Stimulated activated CD4-positive, alpha-beta T cell treated with anti-CD3 and anti-CD28 coated beads, Interleukin-15, amount 100 ng/mL, for 1 hour (primary cell): Measurements from ENCODE around the gene IFNA14.
"Not testable (repeated sequence)": the region's sequence is repeated elsewhere in the genome, so short reads cannot be mapped to it uniquely, and the experiment has no call there.

ENCODE experiments used
- DNase-seq, 2 donors: peaks; one replicate each; pipeline ENCODE4 v3.0.0-alpha.2; 2020; ENCODE audit warnings: low read depth in 1 of 2, low spot score in 1 of 2

IFNA14 gene

GRCh38 chr9:21217211-21217610 is 22.6 kb downstream of the IFNA14 start, which contains the start of gene IFNA16:
TSS of gene IFNA16 (minus strand) at chr9:21217311. CDS start at chr9:21217305, 6 bp downstream.
- DNase-seq, result not testable (repeated sequence)

- not testable (repeated sequence) for DNase-seq
Observed at GRCh38 chr9:21213411-21214326, 26.1 kb downstream of the IFNA14 start.

- DNase-seq, result not testable (repeated sequence)
Observed at GRCh38 chr9:21212160-21212559, 27.6 kb downstream of the IFNA14 start.

GRCh38 chr9:21210782-21211181 is 29.0 kb downstream of the IFNA14 start:
- DNase-seq, result not testable (repeated sequence)

- DNase-seq, result no peak
Observed at GRCh38 chr9:21210311-21210710, 29.5 kb downstream of the IFNA14 start.

- DNase-seq, result not testable (repeated sequence)
Observed at GRCh38 chr9:21207043-21207442, 32.8 kb downstream of the IFNA14 start, which contains the start of gene IFNA10. TSS of gene IFNA10 (minus strand) at chr9:21207143. CDS start at chr9:21207097, 46 bp downstream.

- no peak for DNase-seq
Observed at GRCh38 chr9:21205204-21205603, 34.6 kb downstream of the IFNA14 start.

GRCh38 chr9:21202105-21202504 is 37.7 kb downstream of the IFNA14 start, which contains the start of gene IFNA7:
TSS of gene IFNA7 (minus strand) at chr9:21202205. CDS start at chr9:21202165, 40 bp downstream.
- DNase-seq, result not testable (repeated sequence)

- not testable (repeated sequence) for DNase-seq
Observed at GRCh38 chr9:21194867-21195776, 44.7 kb downstream of the IFNA14 start.
